SK-N-SH (cell line): ENCODE measurements around the gene ITSN1. TPM values are rescaled to one million over a fixed set of nuclear protein-coding genes. Genes with fewer than 3 reads are reported as not detected.

ENCODE experiments used
- CTCF ChIA-PET: fragments of 300-600, 350-600 bp; formaldehyde crosslinking; extraction: SDS; loops from one replicate; lab custom pipeline; 2021; lab: Yijun Ruan, JAX
- POLR2A ChIA-PET: fragments of 350-600 bp; sonication (Branson Sonifier 250); formaldehyde crosslinking; extraction: SDS; loops from one replicate; lab custom pipeline; 2020; ENCODE audit warnings: antibody characterized with exemption, inconsistent platforms; lab: Yijun Ruan, JAX
- DNase-seq: peaks from one replicate; pipeline ENCODE4 v3.0.0; 2012
- H2AFZ ChIP-seq: fragments of 200-600 bp; sonication (generic); 2 replicates; pipeline ENCODE4 v1.8.1; 2016; ENCODE audit warnings: antibody characterized with exemption, mild to moderate bottlenecking, low read depth
- H3F3A ChIP-seq: fragments of 200-600 bp; sonication (generic); replicated peaks from 2 replicates; pipeline ENCODE3; 2016; ENCODE audit warnings: antibody characterized with exemption, mild to moderate bottlenecking; ENCODE audit not compliant: insufficient read depth
- H3K27ac ChIP-seq, 2 experiments: fragments of 200-500 bp in 1 of 2; fragments of 200-600 bp in 1 of 2; sonication (Bioruptor generic) in 1 of 2; sonication (generic), shearing (Covaris generic) in 1 of 2; 2 replicates each; pipeline versions ENCODE4 v1.5.1 to v1.6.1; 2014 to 2016; ENCODE audit warnings: low read depth in 2 of 2, inconsistent platforms in 1 of 2, low read length in 1 of 2, mild to moderate bottlenecking in 1 of 2, mixed read lengths in 1 of 2
- H3K27me3 ChIP-seq: fragments of 200-600 bp; sonication (generic), shearing (Covaris generic); 2 replicates; pipeline ENCODE4 v1.6.1; 2016; ENCODE audit warnings: mixed run types; ENCODE audit not compliant: insufficient read depth
- H3K36me3 ChIP-seq, 2 experiments: fragments of 200-500 bp in 1 of 2; fragments of 200-600 bp in 1 of 2; sonication (Bioruptor generic) in 1 of 2; sonication (generic) in 1 of 2; replicated peaks in 1 of 2; 2 replicates each; pipeline versions ENCODE3 to v1.5.1; 2014 to 2016; ENCODE audit warnings: low read length in 1 of 2, mild to moderate bottlenecking in 1 of 2; ENCODE audit not compliant: insufficient read depth in 2 of 2, control insufficient read depth in 1 of 2
- H3K4me1 ChIP-seq, 2 experiments: fragments of 200-500 bp in 1 of 2; fragments of 200-600 bp in 1 of 2; sonication (Bioruptor generic) in 1 of 2; sonication (generic), shearing (Covaris generic) in 1 of 2; 2 replicates each; pipeline versions ENCODE4 v1.5.1 to v1.6.1; 2014 to 2016; ENCODE audit warnings: low read depth in 1 of 2, low read length in 1 of 2, mixed run types in 1 of 2; ENCODE audit not compliant: insufficient read depth in 2 of 2, control insufficient read depth in 1 of 2
- H3K4me2 ChIP-seq: fragments of 200-600 bp; sonication (generic), shearing (Covaris generic); 2 replicates; pipeline ENCODE4 v1.6.1; 2017; ENCODE audit warnings: mixed run types
- H3K4me3 ChIP-seq, 2 experiments: fragments of 200-500 bp in 1 of 2; fragments of 200-600 bp in 1 of 2; sonication (Bioruptor generic) in 1 of 2; sonication (generic), shearing (Covaris generic) in 1 of 2; 2 replicates each; pipeline versions ENCODE4 v1.5.1 to v1.8.1; 2014 to 2016; ENCODE audit warnings: low read depth in 2 of 2, inconsistent platforms in 1 of 2, low read length in 1 of 2, mild to moderate bottlenecking in 1 of 2, mixed read lengths in 1 of 2, moderate library complexity in 1 of 2
- H3K79me2 ChIP-seq: fragments of 200-600 bp; sonication (generic); 2 replicates; pipeline ENCODE4 v1.8.1; 2017; ENCODE audit warnings: mild to moderate bottlenecking; ENCODE audit not compliant: insufficient read depth
- H3K9ac ChIP-seq: fragments of 200-600 bp; sonication (generic); 2 replicates; pipeline ENCODE4 v1.6.1; 2017; ENCODE audit warnings: mixed run types
- H3K9me2 ChIP-seq: fragments of 200-600 bp; sonication (generic); 2 replicates; pipeline ENCODE4 v1.6.1; 2017; ENCODE audit warnings: mixed run types
- H3K9me3 ChIP-seq: fragments of 200-600 bp; sonication (generic); 2 replicates; pipeline ENCODE4 v1.6.1; 2017; ENCODE audit warnings: mixed run types, mild to moderate bottlenecking, moderate library complexity
- H4K20me1 ChIP-seq: fragments of 200-600 bp; sonication (generic); 2 replicates; pipeline ENCODE4 v1.6.1; 2017; ENCODE audit warnings: mild to moderate bottlenecking, mixed run types; ENCODE audit not compliant: insufficient read depth
- EP300 ChIP-seq, 2 experiments: IDR thresholded peaks; 2 replicates each; pipeline versions ENCODE4 v1.4.0 to v1.6.1; 2012; ENCODE audit warnings: borderline replicate concordance in 1 of 2, low read depth in 1 of 2, low read length in 1 of 2
- EZH2phosphoT487 ChIP-seq: fragments of 200-600 bp; sonication (generic); IDR thresholded peaks from 2 replicates; pipeline ENCODE4 v1.6.1; 2017; ENCODE audit warnings: low read depth, mixed run types, mild to moderate bottlenecking, antibody characterized with exemption, moderate library complexity, borderline replicate concordance
- FOXM1 ChIP-seq: IDR thresholded peaks from 2 replicates; pipeline ENCODE4 v1.4.0; 2012; ENCODE audit warnings: low read depth, mild to moderate bottlenecking
- JUND ChIP-seq: IDR thresholded peaks from 2 replicates; pipeline ENCODE4 v1.4.0; 2012
- MEF2A ChIP-seq: IDR thresholded peaks from 2 replicates; pipeline ENCODE4 v1.4.0; 2012; ENCODE audit warnings: low read depth, borderline replicate concordance
- POLR2AphosphoS5 ChIP-seq: IDR thresholded peaks from 2 replicates; pipeline ENCODE4 v1.6.1; 2012; ENCODE audit warnings: low read depth, low read length
- RCOR1 ChIP-seq: fragments of 150-350 bp; IDR thresholded peaks from 2 replicates; pipeline ENCODE4 v1.6.1; 2017; ENCODE audit warnings: antibody characterized with exemption, low read length
- RFX5 ChIP-seq: IDR thresholded peaks from 2 replicates; pipeline ENCODE4 v1.6.1; 2012; ENCODE audit warnings: mild to moderate bottlenecking, improper control_type of control experiment, low read length
- SIN3A ChIP-seq: IDR thresholded peaks from 2 replicates; pipeline ENCODE4 v1.6.1; 2012; ENCODE audit warnings: low read depth, mild to moderate bottlenecking, low read length, moderate library complexity, borderline replicate concordance
- SMC3 ChIP-seq: IDR thresholded peaks from 2 replicates; pipeline ENCODE4 v1.6.1; 2012; ENCODE audit warnings: low read depth, low read length, improper control_type of control experiment
- TAF1 ChIP-seq: IDR thresholded peaks from 2 replicates; pipeline ENCODE4 v1.6.1; 2012; ENCODE audit warnings: low read depth, mild to moderate bottlenecking, low read length, moderate library complexity, borderline replicate concordance
- TEAD4 ChIP-seq: IDR thresholded peaks from 2 replicates; pipeline ENCODE4 v1.4.0; 2012; ENCODE audit warnings: mild to moderate bottlenecking, borderline replicate concordance; ENCODE audit not compliant: insufficient read depth
- WGBS: methylation state at CpG from one replicate; pipeline ENCODE4 v1.1.6; 2017; ENCODE audit warnings: low lambda C conversion rate; 5-methylcytosine and 5-hydroxymethylcytosine counted together
- polyA plus RNA-seq, 3 experiments: library from polyadenylated mRNA; depleted of rRNA; stranded (reverse); fragments of >200 nt; gene quantifications; 2 replicates each; pipeline ENCODE4 v1.2.3, GENCODE V29; 2012
- TF ChIP-seq, protein P1 (sequence below): fragments of 200-600 bp; sonication (generic); IDR thresholded peaks from 2 replicates; pipeline ENCODE4 v1.6.1; 2017; ENCODE audit warnings: antibody characterized with exemption, mild to moderate bottlenecking, moderate library complexity
- TF ChIP-seq, protein P2 (sequence below): fragments of 150-350 bp; IDR thresholded peaks from 2 replicates; pipeline ENCODE4 v1.6.1; 2017; ENCODE audit warnings: antibody characterized with exemption, low read length, low read depth, borderline replicate concordance
- TF ChIP-seq, protein P3 (sequence below): IDR thresholded peaks from 2 replicates; pipeline ENCODE4 v1.6.1; 2012; ENCODE audit warnings: mild to moderate bottlenecking, low read depth, low read length, moderate library complexity
- TF ChIP-seq, protein P4 (sequence below): IDR thresholded peaks from 2 replicates; pipeline ENCODE4; 2012
- TF ChIP-seq, protein P5 (sequence below): IDR thresholded peaks from 2 replicates; pipeline ENCODE4 v1.4.0; 2012; ENCODE audit warnings: low read depth
- TF ChIP-seq, protein P6 (sequence below): IDR thresholded peaks from 2 replicates; pipeline ENCODE4 v1.4.0; 2012; ENCODE audit warnings: low read depth, borderline replicate concordance

The ITSN1 gene
- polyA plus RNA-seq, 1 of the 3 experiments (the other 2 are of a cell fraction), result 27.8 TPM

DNA sequence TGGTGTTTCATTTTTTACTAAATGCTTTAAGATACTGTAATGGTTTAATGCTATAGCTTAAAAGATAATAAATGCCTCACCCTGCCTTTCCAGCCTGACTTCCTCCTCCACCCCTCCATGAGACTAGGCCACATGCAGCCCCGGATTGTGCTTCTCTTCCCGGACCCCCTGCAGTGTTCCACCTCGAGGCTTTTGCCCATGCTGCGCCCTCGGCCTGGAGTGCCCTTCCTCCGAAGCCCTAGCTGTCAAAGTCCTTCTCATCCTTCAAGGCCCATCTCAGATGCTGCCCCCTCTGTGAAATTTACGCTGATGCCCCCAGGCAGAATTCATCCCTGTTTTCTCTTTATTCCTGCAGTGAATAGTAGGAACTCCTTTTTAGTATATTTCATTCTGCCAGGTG, 174.8 kb downstream of the ITSN1 start:
- WGBS, result 83% methylated on average over 7 of the region's 7 CpGs
- Histone ChIP-seq H3K27ac (peak overlapping the region in 1 of 2 experiments; percentile 64; a peak in 2 of 4 replicates), H3K27me3 (no peaks in the 10 kb centered on the region), H3K36me3 (peaks cover 51 to 59% of the 10 kb centered on the region in 2 experiments), H2AFZ (no peak overlapping the region), H3F3A (no peaks in the 10 kb centered on the region), H3K79me2 (no peaks in the 10 kb centered on the region), H3K9me2 (no peaks in the 10 kb centered on the region), H3K9ac (no peak overlapping the region), H3K4me2 (no peak overlapping the region), H3K4me1 (peaks cover 0 to 11% of the 10 kb centered on the region in 2 experiments; a peak in 2 of 4 replicates), H4K20me1 (no peaks in the 10 kb centered on the region), H3K9me3 (no peaks in the 10 kb centered on the region), H3K4me3 (no peak overlapping the region)
- no peak for DNase-seq
- POLR2A ChIA-PET, result no interaction called here
- TF ChIP-seq, protein P1, sequence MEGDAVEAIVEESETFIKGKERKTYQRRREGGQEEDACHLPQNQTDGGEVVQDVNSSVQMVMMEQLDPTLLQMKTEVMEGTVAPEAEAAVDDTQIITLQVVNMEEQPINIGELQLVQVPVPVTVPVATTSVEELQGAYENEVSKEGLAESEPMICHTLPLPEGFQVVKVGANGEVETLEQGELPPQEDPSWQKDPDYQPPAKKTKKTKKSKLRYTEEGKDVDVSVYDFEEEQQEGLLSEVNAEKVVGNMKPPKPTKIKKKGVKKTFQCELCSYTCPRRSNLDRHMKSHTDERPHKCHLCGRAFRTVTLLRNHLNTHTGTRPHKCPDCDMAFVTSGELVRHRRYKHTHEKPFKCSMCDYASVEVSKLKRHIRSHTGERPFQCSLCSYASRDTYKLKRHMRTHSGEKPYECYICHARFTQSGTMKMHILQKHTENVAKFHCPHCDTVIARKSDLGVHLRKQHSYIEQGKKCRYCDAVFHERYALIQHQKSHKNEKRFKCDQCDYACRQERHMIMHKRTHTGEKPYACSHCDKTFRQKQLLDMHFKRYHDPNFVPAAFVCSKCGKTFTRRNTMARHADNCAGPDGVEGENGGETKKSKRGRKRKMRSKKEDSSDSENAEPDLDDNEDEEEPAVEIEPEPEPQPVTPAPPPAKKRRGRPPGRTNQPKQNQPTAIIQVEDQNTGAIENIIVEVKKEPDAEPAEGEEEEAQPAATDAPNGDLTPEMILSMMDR, result no peak
- TF ChIP-seq TAF1 (no peak), JUND (no peak), POLR2AphosphoS5 (no peak), FOXM1 (no peak), MEF2A (no peak), RCOR1 (no peak), RFX5 (no peak), SMC3 (no peak), SIN3A (no peak), EP300 (IDR thresholded peaks at IDR 0.05; ENCODE audit: borderline replicate concordance in 1 of 2, low read depth in 1 of 2, low read length in 1 of 2) (no peak), TEAD4 (no peak), EZH2phosphoT487 (no peak)
- TF ChIP-seq, protein P2, sequence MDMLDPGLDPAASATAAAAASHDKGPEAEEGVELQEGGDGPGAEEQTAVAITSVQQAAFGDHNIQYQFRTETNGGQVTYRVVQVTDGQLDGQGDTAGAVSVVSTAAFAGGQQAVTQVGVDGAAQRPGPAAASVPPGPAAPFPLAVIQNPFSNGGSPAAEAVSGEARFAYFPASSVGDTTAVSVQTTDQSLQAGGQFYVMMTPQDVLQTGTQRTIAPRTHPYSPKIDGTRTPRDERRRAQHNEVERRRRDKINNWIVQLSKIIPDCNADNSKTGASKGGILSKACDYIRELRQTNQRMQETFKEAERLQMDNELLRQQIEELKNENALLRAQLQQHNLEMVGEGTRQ, result no peak
- TF ChIP-seq, protein P3, sequence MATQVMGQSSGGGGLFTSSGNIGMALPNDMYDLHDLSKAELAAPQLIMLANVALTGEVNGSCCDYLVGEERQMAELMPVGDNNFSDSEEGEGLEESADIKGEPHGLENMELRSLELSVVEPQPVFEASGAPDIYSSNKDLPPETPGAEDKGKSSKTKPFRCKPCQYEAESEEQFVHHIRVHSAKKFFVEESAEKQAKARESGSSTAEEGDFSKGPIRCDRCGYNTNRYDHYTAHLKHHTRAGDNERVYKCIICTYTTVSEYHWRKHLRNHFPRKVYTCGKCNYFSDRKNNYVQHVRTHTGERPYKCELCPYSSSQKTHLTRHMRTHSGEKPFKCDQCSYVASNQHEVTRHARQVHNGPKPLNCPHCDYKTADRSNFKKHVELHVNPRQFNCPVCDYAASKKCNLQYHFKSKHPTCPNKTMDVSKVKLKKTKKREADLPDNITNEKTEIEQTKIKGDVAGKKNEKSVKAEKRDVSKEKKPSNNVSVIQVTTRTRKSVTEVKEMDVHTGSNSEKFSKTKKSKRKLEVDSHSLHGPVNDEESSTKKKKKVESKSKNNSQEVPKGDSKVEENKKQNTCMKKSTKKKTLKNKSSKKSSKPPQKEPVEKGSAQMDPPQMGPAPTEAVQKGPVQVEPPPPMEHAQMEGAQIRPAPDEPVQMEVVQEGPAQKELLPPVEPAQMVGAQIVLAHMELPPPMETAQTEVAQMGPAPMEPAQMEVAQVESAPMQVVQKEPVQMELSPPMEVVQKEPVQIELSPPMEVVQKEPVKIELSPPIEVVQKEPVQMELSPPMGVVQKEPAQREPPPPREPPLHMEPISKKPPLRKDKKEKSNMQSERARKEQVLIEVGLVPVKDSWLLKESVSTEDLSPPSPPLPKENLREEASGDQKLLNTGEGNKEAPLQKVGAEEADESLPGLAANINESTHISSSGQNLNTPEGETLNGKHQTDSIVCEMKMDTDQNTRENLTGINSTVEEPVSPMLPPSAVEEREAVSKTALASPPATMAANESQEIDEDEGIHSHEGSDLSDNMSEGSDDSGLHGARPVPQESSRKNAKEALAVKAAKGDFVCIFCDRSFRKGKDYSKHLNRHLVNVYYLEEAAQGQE, result no peak
- TF ChIP-seq, protein P4, sequence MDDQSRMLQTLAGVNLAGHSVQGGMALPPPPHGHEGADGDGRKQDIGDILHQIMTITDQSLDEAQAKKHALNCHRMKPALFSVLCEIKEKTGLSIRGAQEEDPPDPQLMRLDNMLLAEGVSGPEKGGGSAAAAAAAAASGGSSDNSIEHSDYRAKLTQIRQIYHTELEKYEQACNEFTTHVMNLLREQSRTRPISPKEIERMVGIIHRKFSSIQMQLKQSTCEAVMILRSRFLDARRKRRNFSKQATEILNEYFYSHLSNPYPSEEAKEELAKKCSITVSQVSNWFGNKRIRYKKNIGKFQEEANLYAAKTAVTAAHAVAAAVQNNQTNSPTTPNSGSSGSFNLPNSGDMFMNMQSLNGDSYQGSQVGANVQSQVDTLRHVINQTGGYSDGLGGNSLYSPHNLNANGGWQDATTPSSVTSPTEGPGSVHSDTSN, result no peak
- TF ChIP-seq, protein P5, sequence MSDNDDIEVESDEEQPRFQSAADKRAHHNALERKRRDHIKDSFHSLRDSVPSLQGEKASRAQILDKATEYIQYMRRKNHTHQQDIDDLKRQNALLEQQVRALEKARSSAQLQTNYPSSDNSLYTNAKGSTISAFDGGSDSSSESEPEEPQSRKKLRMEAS, result no peak
- TF ChIP-seq, protein P6, sequence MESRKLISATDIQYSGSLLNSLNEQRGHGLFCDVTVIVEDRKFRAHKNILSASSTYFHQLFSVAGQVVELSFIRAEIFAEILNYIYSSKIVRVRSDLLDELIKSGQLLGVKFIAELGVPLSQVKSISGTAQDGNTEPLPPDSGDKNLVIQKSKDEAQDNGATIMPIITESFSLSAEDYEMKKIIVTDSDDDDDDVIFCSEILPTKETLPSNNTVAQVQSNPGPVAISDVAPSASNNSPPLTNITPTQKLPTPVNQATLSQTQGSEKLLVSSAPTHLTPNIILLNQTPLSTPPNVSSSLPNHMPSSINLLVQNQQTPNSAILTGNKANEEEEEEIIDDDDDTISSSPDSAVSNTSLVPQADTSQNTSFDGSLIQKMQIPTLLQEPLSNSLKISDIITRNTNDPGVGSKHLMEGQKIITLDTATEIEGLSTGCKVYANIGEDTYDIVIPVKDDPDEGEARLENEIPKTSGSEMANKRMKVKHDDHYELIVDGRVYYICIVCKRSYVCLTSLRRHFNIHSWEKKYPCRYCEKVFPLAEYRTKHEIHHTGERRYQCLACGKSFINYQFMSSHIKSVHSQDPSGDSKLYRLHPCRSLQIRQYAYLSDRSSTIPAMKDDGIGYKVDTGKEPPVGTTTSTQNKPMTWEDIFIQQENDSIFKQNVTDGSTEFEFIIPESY, result no peak
- CTCF ChIA-PET, result no interaction called here
